Measurements from ENCODE around the gene ADCY7. TPM values are rescaled to one million over a fixed set of nuclear protein-coding genes. Genes with fewer than 3 reads are reported as not detected.

The ADCY7 gene
- total RNA-seq, 1 experiment from 2014 or later = 4.0 TPM

- Mint-ChIP-seq H3K27ac (no peak overlapping the region), H3K4me1 (peaks cover 2 to 3% of the 10 kb centered on the region in 2 experiments; a peak in 2 of 4 replicates)
- no peaks in the 10 kb centered on the region for H3K79me2 ChIP-seq (ENCODE audit: insufficient read depth, low read length)
Observed at GRCh38 chr16:50354629-50355456, 88.5 kb downstream of the ADCY7 start.

More at GRCh38 chr16:50354629-50355456, 88.5 kb downstream of the ADCY7 start:
- Histone ChIP-seq H3K18ac (ENCODE audit: insufficient read length, low read depth, low read length) (no peak overlapping the region), H3K23ac (ENCODE audit: insufficient read length, low read depth, low read length) (no peak overlapping the region), H3K9ac (ENCODE audit: extremely low read depth, insufficient read length, low read length) (no peak overlapping the region), H3K4me1 (ENCODE audit: insufficient read depth, low read length) (no peaks in the 10 kb centered on the region), H2AFZ (ENCODE audit: low read length) (no peak overlapping the region), H2BK15ac (ENCODE audit: low read depth, low read length) (no peak overlapping the region), H2BK12ac (ENCODE audit: insufficient read length, low read depth, low read length) (no peak overlapping the region), H2BK5ac (ENCODE audit: insufficient read length, low read length) (no peak overlapping the region), H2BK20ac (ENCODE audit: low read depth, low read length, poor library complexity, severe bottlenecking) (no peak overlapping the region), H3K27me3 (ENCODE audit: insufficient read depth, low read length) (no peaks in the 10 kb centered on the region), H3T11ph (ENCODE audit: low read length) (no peak overlapping the region), H3K79me1 (ENCODE audit: insufficient read depth, low read depth, low read length, poor library complexity, severe bottlenecking) (no peaks in the 10 kb centered on the region), H3K14ac (ENCODE audit: insufficient read depth, low read length) (no peak overlapping the region), H2BK120ac (ENCODE audit: low read depth, low read length, poor library complexity, severe bottlenecking) (no peak overlapping the region), H3K23me2 (ENCODE audit: insufficient read length, low read depth, low read length, poor library complexity, severe bottlenecking) (no peaks in the 10 kb centered on the region), H4K5ac (ENCODE audit: insufficient read length, low read depth, low read length) (no peak overlapping the region), H3K9me3 (ENCODE audit: control insufficient read depth, low read depth, low read length) (no peaks in the 10 kb centered on the region), H4K20me1 (ENCODE audit: control insufficient read depth, insufficient read depth, insufficient read length) (no peaks in the 10 kb centered on the region), H3K4ac (ENCODE audit: low read depth, low read length) (no peak overlapping the region), H4K8ac (replicated peaks; ENCODE audit: insufficient read length, low read depth, low read length) (no peak overlapping the region), H2AK5ac (ENCODE audit: insufficient read length, low read length) (no peak overlapping the region), H3K56ac (ENCODE audit: insufficient read length, low read depth, low read length) (no peak overlapping the region), H3K27ac (ENCODE audit: insufficient read length, low read depth, low read length) (no peak overlapping the region), H3K4me2 (ENCODE audit: insufficient read depth, insufficient read length, low read length) (no peak overlapping the region), H4K91ac (ENCODE audit: insufficient read length, low read depth, low read length) (no peak overlapping the region)
- peak; percentile 78 for TF ChIP-seq CTCF (conservative IDR thresholded peaks at IDR 0.05)
- peaks cover 27 to 57% (median 40%) of the 10 kb centered on the region in 3 experiments; a peak in 6 of 7 replicates for H3K36me3 Mint-ChIP-seq (ENCODE audit: insufficient read depth in 1 of 3, low read depth in 3 of 3)
- no peak for DNase-seq
- no peaks in the 10 kb centered on the region for H3K9me3 Mint-ChIP-seq
- WGBS (ENCODE audit: extremely low coverage, insufficient read length, low lambda C conversion rate) = no CpG with 5 or more reads among the region's 11 CpGs
- H3K27me3 Mint-ChIP-seq (ENCODE audit: low read depth) = no peaks in the 10 kb centered on the region
- no peak overlapping the region for H3K4me3 Mint-ChIP-seq

Measured in H9 (cell line).